HG02759 (cell line): ENCODE results near the gene ACBD6.

ENCODE experiments used
- ATAC-seq: cut with Tn5 transposase; IDR thresholded peaks from one replicate; pipeline ENCODE4 v1.9.1; 2021; ENCODE audit warnings: mild to moderate bottlenecking, moderate library complexity; ENCODE audit not compliant: unreplicated experiment

Gene ACBD6

DNA sequence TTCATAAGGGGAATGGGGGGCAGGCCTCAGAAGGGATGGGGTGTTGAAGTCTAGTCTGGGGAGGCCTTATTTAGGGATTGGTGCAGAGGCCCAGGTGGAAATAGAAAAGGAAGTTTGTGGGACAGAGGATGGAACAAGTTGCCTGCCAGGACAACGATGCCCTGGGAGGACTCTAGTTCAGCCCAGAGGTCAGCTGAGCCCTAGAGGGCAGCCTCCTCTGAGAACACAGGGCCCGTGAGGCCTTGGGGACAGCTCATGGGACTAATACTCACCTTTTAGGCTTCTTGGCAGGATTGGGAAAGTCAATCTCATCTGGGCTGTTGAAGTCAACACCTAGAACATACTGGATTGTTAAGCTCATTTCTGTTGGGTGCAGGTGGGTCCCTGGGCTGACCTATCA, 229.3 kb downstream of the ACBD6 start:
- ATAC-seq: no peak

DNA sequence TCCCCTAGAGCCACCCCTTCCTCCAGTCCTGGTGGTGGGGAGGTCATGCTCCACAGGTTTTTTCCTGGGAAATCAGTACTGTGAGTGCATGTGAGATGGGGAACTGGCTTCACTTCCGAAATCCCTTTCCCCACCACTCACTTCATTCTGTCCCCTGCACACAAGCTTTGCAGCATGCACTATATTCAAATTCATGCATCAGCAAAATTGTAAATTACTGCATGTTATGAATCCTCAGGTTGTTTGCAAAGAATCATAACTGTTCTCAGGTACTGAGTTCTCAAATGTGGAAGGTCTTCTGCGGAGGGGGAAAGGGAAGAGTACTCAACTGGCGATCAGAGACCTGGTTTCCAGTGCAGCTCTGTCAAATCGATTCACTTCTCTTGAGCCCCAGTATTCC, 230.0 kb downstream of the ACBD6 start:
- no peak for ATAC-seq

DNA sequence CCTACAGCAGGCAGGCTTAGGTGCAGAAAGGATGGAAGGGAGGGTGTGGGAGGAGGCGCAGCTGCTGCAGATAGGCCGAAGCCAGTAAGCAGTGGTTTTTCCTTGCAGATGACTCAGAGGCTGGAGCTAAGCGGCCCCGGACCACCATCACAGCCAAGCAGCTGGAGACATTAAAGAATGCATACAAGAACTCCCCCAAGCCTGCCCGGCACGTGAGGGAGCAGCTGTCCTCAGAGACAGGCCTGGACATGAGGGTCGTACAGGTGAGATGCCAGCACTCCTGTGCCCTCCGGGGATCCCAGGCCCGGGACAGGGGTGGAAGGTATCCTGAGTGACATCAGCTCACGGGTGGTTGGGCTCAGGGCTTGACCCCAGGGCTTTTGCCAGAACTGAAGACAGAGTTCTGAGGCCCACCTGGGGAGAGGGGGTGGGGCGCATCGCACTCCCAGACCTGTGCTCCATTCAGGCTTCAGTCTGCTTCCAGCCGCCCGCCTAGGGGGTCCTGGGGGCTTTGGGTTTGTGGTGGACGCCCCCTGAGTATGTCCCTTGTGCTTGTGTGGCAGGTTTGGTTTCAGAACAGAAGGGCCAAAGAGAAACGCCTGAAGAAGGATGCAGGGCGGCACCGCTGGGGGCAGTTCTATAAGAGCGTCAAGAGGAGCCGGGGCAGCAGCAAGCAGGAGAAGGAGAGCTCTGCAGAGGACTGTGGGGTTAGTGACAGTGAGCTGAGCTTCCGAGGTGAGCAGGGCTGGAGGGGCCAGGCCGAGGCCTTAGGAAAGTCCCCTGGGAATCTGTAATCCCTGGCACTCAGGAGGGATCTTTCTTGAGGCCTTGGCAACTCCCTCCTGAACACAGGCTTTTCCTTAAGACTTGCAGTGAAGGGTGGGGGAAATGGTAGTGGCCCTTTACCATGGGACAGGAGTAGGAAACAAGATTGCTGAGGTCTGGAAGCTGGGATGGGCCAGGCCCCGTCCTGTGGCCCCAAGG, 230.8 kb downstream of the ACBD6 start:
- no peak for ATAC-seq

DNA sequence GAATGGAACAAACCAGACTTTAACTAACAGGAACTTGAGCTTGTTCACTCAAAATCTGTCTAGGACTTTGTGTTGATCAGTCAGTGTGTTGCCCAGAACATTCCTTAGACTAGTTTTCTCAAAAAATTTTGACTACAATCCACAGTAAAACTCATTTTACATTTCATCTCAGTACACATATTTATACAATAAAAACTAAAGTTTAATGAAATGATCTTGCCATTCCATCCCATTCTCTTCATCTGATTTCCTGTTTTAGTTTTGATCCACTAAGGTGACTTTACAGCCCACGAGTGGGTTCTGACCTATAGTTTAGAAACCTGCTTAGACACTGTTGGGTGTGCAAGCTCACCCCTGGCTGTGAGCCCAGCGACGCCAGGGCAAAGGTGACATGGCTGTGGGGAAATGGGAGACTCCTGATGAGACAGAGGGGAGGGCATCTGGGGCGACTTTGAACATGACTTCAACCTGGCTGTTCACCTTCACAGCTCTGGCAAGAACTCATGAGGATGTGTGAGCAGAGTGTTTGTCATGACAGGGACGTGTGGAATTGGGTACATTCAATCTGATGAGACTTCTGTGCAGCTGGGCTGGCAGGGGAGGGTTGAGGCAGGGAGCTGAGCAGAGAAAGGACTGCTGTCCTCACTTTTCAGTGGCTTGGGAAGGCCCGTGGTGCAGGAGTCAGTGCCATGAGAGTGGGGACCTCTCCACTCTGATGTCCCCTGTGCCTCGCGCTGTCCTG, 231.7 kb downstream of the ACBD6 start:
- no peak for ATAC-seq

DNA sequence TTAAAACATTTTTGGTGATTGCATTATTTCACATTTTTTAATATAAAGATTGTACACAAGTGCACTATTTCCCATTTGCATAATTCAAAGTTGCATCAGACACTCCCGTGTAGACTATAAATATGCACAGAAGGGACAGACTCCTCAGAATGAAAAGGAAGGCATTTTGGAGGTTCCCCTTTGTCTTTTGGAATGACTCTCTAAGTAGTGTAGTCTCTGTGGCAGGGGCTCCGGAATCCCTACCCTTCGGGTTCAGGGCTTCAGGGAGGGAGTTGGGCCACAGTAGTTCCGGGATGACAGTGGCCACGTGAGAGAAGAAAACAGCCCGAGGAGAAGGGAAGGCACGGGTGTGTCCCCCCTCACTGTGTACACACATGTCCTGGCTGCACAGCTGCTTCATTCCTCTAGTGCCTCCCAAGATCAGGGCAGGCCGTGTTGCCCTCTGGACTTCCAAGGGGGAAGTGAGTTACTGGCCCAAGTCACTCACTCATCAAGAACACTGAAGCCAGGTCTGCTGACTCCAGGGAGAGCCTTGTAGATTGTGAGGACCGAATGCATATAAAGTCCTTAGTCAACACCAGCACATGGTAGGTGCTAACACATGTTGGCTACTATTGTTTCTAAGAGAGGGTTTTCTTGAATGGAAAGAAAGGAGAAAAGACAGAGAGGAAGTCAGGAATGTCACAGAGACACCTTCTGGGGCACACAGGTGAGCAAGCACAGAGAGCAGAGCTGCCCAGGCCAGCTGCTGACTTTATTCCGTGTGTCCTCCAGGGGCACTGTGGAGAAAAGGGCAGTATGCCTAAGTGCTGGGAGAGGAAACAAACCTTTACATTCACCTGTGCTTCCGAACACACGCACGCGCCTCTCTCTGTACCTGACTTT, 232.5 kb downstream of the ACBD6 start:
- ATAC-seq: no peak

DNA sequence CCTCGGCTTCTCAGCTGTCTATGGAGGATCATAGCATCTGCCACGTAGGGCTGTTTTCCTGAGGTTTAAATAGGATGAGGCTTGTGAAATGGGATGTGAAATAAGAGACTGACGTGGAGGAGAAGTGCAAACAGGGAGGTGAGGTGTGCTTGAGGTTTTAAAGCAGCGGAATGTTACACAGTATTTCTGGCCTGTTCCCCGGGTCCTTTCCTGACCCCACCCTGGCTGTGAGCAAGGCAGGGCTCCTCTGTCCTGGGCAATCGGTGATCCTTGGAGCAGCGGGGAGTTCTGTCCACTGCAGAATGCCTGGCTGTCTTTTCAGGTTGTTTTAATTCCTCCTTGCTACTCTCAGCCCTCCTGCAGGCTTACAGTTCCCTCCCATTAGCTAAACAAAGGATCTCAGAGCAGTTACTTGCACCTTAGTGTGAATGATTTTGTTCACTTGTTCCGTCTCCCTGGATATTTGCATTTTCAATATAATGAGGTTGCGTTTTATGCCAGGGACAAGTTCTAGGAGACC, 233.8 kb downstream of the ACBD6 start:
- no peak for ATAC-seq

DNA sequence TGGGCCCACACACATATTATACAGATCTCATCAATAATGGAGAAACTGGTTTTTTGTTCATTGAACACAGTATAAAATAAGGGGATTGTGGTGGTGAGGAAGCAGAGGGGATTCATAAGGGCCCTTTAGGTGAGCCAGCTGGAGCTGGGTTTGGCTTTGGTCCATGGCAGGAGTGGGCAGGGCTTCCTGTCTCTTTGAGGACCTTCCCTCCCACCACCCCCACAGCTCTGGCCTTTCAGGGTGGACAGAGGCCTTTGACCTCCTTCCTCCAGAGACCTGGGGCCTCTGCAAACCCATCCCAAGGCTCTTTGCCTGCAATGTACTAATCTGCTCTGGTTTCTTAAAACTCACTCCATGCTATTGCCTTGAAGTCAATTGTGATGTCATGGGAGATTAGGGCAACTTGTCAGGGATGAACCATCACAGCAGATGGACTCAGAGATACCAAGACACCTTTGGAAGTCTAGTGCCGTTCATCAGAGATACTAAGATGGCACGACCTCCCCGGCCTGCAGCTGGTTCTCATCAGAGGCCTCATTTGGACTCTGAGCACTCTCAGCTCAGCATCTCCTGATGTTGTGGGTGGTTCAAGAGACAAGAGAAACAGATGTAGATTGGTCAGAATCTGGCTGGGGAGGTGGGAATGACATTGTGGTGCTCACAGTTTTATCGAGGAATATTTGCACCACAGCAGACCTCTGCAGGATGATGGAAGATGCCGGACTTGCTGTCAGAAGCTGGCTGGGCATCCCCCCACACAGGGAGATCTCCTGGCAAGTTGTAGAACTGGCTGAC, 234.4 kb downstream of the ACBD6 start:
- ATAC-seq: no peak

DNA sequence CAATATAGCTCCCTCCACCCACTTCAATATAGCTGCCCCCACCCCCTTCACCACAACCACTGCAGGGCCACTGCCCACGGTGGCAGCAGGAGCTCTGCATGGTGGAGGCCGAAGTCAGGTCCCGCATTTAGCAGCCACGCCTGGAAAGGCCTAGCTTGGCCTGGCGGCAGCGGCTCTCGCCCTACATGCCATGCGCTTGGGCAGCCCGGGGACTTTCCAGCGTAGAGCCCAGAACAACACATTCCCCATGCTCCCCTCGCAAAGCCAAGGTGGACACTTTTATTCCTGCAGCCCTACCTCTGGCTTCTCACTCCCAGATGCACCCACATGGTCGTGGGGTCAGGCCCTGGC, 235.2 kb downstream of the ACBD6 start:
- no peak for ATAC-seq

DNA sequence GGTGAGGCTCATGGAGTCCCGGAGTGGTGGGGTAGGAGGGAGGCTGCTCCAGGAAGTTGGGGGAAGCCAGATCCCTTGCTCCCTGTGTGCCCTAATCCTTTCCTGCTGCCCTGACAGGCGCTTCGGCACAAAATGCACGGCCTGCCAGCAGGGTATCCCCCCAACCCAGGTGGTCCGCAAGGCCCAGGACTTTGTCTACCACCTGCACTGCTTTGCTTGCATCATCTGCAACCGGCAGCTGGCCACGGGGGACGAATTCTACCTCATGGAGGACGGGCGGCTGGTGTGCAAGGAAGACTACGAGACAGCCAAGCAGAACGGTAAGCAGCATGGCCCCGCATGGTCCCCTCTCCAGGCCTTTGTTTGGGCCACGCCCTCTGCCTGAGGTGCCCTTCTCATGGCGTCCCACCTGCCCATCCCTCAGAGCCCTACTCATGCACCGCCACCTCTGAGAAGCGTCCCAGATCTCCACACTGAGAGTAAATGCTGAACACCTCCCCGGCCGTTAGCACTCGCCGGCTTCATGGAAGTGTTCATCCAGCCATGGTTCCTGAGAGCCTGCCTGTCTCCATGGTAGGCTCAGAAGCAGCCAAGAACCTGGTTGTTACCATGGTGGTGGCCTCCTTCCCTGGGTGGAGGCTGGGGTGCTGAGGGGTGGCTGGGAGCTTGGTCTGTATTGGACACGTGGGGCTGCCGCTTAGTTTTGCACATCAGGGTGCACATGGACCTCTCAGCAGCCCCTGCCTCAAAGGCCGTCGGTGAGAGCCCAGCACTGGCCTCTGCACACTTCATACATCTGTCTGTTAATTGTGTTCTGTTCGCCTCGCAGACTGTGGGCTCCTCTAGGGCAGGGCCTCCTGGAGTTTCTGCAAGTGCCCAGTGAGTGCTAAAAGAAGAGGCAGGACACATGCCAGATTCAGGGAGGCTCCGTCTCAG, 235.8 kb downstream of the ACBD6 start:
- ATAC-seq: no peak

DNA sequence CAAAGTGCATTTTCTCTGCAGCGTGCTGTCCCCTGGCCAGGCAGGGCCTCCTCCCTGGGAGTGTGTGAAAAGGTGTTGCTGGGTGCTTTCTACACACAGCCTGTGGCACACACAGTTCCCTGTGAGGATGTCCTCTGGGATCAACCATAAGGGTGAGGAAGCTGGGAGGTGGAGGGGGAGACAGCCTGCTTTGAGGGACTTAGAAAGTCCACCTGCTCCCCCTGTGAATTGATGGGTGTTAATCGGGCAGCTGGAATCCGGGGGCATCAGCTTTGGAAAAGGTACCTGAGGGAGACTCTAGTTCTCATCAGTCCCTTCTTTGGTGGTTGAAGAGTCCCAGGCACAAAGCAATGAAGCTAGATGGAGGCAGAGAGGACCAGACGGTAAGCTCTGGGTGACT, 236.5 kb downstream of the ACBD6 start:
- no peak for ATAC-seq

DNA sequence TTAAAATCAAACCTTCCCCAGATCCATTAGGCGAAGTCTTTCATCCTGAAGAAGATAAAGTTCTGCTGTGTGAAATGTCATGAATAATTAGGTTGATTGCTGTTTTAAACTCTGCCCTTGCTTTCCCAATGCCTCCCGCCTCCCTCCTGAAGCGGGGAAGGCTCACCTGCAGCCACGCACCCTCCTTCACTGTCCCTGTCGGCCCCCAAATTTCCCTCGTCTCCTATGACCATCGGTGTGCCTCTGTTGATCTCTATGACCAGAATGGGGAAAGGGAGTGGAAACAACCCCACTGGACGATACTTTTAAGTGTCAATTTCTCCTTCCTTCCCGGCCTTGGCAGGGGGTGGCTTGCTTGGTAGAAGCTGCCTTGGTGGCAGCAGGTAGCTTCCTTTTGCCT, 237.2 kb downstream of the ACBD6 start:
- no peak for ATAC-seq

DNA sequence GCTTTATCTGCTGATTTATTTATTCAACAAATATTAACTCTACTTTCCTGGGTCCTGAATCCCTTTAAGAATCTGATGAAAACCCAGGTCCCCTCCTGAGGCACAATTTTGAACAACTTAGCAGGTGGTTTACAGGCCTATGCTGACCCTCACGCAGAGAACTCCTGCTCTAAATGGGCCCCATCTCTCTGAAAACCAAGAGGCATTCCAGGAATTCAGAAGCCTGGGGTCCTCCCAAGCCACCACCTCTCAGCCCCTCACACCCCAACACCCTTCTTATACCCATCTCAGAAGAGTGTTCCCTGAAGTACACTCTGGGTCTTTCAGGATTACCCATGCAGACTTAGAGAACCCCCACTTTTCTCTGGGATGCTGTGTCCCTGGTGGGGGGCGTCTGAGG, 237.8 kb downstream of the ACBD6 start:
- no peak for ATAC-seq

DNA sequence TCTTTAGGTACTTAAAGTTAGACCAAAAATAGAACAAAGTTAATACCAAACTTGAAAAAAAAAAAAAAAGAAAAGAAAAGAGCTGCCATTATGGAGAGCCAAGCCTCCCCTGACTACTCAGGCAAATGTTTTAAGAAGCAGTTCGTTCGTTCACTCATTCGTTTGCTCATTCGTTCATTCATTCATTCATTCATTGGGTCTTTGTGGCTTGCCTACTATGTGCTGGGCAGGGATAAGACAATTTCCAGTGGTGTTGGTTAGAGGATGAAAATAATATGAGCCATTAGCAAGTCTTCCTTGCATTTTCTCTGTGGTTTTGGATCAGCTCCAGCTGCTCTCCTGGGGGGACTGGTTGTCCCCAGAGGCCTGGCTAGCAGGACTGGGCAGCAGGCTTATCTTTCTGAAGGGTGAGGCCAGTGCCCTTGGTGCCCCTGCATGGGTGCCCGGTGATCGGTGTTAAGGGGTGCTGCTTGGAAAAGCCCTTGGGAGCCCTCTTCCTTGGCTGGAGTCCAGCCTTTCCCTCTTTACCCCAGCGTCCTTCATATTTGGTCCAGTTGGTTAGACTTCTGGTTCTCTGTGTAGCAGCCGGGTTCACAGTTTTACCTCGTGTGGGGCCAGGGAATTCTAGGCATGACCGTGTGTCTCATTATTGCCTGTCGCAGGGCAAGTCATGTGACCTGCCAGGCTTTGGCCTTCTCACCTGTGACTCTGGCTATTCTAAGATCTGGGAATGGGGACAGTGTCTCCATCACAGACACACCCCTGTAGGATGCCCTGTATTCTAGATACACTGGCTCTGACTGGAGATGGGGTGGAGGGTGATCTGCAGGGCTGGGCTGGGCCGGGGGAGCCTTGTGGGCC, 239.5 kb downstream of the ACBD6 start:
- ATAC-seq: no peak

DNA sequence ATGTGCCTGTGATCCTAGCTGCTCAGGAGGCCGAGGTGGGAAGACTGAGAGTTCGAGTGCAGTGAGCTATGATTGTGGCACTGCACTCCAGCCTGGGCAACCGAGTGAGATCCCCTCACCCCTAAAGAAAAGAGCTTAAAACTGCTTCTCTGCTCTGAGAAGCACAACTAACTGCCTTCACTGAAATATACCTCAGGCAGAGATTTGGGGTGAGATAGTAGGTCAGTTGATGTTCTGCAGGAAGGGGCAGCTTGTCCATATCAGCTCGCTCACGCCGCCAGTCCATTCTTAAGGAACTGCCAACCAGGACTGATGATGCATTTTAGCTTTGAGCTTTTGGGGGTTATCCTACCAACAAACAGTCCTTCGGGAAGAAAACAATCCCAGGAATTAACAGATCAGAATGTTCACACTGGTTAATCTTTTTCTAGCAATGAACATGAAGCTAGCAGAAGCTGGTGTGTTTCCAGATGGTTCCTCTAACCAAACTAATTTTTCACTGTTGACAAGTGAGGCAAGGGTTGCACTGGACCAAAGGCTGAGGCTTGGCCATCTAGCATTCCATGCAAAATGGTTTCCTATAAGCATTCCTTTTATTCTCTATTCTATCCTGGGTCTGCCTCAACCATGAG, 240.7 kb downstream of the ACBD6 start:
- ATAC-seq: no peak

DNA sequence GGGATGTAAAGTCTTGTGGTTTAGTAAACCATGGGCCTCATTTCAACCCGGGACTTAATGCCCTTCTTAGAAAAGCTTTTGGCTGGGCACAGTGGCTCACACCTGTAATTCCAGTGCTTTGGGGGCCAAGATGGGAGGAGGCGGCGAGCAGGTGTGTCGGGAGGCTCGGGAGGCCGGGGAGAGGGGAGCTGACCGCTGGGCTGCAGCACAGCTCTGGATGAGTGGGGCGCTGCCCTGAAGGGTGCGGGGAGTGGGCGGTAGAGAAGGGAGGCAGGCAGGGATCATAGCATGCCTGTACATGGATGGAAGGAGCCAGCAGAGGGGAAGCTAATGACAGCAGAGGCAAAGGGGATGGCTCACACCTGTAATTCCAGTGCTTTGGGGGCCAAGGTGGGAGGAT, 241.3 kb downstream of the ACBD6 start:
- ATAC-seq: no peak

DNA sequence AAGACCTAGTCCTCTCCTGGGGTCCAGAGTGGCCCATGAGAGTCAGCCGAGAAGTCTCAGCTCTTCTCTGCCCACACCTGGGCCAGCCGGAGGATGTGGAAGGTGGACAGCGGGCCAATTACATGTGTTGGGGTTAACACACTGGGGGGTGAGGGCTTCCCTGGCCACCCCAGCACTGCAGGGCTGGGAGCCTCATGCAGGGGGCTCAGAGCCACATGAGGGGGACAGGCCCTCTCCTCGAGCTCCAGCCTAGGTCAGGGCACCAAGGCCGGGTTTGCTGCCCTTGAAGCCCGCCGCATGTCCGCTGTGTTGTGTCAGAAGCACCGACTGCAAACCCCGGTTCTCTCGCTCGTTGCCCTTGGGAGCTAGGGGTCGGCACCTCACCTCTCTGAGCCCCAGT, 241.8 kb downstream of the ACBD6 start:
- ATAC-seq: no peak

DNA sequence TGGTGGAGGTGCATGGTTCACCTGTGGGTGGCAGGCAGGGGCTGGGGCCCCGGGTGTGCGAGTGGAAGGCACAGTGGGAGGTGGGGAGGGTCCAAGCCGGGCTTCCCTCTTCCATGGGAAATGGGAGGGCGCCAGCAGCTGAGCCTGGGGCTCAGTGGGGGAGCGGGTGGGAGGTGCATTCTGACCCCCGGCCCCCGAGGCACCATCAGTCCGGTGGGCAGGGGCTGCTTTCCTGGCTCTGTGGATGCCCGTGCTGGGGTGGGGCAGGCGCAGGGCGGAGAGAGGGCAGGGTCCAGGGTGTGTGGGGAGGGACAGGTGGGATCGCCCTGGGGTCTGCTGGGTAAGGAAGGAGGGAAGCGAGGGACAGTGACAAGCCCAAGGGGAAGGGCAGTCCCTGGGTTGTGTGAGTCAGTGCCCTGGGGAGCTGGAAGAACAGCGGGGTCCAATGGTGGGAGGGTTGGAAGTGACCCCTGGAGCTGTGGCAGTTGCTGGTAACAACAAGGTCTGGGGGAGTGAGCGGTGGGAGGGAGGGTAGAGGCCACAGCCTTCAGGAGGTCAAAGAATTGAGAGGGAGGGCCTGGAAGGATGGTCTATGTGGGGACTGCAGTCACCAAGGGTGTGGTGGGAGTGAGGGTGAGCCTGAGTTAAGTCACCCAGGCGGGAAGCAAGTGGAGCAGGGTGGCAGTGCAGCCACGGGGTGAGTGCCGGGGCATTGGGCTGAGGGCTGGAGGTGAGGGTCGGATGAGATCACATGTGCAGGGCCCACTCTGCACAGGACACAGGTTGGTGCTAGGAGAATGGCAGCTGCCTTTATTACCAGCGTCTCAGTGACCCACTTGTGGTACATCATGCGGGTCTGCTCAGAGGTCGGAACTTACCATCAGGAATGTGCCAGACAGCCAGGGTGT, 242.7 kb downstream of the ACBD6 start:
- ATAC-seq: no peak
